ENCODE results near the gene C10orf120.

C10orf120 gene

GRCh38 chr10:122699796-122700455, at the start of gene C10orf120:
C10orf120 (minus strand) TSS chr10:122699846; CDS start chr10:122699790, 56 bp downstream.
- TF ChIP-seq, protein P1, sequence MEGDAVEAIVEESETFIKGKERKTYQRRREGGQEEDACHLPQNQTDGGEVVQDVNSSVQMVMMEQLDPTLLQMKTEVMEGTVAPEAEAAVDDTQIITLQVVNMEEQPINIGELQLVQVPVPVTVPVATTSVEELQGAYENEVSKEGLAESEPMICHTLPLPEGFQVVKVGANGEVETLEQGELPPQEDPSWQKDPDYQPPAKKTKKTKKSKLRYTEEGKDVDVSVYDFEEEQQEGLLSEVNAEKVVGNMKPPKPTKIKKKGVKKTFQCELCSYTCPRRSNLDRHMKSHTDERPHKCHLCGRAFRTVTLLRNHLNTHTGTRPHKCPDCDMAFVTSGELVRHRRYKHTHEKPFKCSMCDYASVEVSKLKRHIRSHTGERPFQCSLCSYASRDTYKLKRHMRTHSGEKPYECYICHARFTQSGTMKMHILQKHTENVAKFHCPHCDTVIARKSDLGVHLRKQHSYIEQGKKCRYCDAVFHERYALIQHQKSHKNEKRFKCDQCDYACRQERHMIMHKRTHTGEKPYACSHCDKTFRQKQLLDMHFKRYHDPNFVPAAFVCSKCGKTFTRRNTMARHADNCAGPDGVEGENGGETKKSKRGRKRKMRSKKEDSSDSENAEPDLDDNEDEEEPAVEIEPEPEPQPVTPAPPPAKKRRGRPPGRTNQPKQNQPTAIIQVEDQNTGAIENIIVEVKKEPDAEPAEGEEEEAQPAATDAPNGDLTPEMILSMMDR (IDR thresholded peaks at IDR 0.05), result no peak

DNA sequence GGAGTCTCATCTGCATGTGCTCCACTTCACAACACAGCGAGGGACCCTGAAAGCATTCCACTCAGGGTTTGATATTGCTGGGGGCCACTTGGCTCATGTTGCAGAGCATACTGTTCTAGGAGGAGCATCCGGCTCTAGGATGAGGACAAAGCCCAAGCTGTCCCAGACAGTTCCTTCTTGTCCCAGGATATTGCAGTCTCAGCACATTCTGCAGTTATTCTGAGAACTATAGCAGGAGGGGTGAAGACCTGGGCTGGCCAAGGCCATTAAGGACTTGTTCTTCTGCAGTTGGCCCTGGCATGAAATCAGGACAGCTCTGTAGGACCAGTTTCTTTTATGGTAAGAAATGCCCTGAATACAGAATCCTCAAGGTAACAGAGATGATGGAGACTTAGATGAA, 48.9 kb upstream of the C10orf120 start:
- TF ChIP-seq, protein P1 (IDR thresholded peaks at IDR 0.05), result no peak

GRCh38 chr10:122746408-122746807, 46.8 kb upstream of the C10orf120 start:
- TF ChIP-seq, protein P1 (IDR thresholded peaks at IDR 0.05), result no peak

DNA sequence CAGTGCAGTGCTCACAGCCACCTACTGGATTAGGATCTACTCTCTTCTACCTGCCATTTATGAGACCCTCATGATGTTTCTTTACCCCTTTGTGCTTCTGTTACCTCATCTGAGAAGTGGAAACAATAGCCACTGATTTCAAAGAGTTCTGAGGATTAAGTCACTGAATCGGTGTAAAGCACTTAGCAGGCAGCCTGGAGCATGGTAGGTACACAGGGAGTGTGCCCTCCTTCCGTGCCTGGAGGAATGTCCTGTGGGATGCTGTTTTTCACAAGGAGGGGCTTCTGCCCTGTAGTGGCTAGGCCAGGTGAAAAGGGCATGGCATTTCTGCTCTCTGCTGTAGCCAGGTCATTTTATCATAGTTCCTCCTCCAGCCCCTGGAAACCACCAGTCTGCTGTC, 44.6 kb upstream of the C10orf120 start:
- TF ChIP-seq, protein P1 (IDR thresholded peaks at IDR 0.05), result no peak

DNA sequence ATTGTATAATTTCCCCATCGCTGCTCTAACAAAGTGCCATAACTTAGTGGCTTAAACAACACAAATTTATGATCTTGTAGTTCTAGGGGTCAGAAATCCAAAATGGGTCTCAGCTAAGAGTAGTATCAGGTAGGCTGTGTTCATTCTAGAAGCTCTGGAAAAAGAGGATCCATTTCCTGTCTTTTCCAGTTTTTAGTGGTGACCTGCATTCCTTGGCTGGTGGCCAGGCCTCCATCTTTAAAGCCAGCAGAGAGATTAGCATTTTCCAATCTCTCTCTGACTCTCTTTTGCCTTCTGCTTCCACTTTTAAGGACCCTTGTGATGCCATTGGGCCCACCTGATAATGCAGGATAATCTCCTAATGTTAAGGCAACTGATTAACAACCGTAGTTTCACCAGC, 41.0 kb upstream of the C10orf120 start:
- TF ChIP-seq, protein P1 (IDR thresholded peaks at IDR 0.05), result no peak

GRCh38 chr10:122738031-122738430, 38.4 kb upstream of the C10orf120 start:
- TF ChIP-seq, protein P1 (IDR thresholded peaks at IDR 0.05), result no peak

GRCh38 chr10:122733931-122734665, 34.5 kb upstream of the C10orf120 start:
- TF ChIP-seq, protein P1 (IDR thresholded peaks at IDR 0.05), result no peak

All from LNCAP (cell line).